ENCODE results near the gene GALNT15.

The GALNT15 gene

GRCh38 chr3:16177382-16177781, 2.9 kb downstream of the GALNT15 start:
- TF ChIP-seq CTCF (conservative IDR thresholded peaks at IDR 0.05) (no peak), ZFX (IDR thresholded peaks at IDR 0.05) (no peak)
- no peak overlapping the region for H3K27ac ChIP-seq

DNA sequence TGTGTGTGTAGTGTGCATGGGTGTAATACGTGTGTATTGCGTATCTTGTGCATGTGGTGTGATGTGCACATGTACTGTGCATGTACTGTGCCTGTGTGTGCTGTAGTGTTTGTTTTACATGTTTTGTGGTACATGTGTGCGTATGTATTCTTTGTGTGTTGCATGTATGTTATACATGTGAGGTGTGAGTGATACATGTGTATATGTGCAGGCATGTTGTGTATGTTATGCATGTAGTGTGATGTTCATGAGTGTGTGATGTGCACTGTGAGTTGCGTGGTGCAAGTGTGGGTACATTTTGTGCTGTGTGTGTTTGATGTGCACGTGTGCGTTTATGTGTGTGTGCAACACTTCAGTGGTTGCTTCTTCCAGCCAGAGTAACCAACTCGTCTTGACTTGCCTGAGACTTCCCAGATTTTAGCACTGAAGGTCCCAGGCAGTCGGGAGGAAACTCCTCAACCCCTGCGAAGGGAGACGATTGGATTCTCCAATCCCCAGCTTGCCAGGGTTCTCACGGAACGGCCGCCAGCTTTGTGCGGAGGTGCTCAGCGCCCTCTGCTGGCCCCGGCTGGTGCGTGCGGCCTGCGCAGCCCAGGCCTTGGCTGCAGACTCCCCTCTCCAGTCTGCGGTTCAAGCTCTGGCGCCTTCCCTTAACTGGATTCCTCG, 3.6 kb downstream of the GALNT15 start:
- no peak overlapping the region for H3K27ac ChIP-seq
- TF ChIP-seq CTCF (conservative IDR thresholded peaks at IDR 0.05), result peak; percentile 96
- TF ChIP-seq ZFX (IDR thresholded peaks at IDR 0.05), result no peak

GRCh38 chr3:16178628-16178988, 4.1 kb downstream of the GALNT15 start:
- no peak overlapping the region for H3K27ac ChIP-seq
- TF ChIP-seq ZFX (IDR thresholded peaks at IDR 0.05) (no peak), CTCF (conservative IDR thresholded peaks at IDR 0.05) (peak; percentile 26)

DNA sequence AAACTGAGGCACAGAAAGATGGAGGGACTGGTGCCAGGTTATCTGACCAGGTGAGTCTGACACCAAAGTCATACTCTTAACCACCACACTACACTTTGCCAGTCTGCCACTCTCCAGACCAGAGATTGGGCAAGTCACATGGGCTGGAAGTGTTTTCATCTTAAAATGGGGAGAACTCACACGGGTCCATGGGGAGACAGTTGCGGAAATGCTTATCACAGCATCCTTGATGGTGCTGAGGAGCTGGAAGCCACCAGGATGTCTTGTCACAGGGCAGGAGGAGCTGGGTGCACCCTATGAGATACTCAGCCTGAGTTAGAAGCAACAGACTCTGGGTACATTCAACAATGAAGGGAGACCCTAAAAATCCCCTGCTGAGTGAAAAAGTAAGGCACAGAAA, 4.8 kb downstream of the GALNT15 start:
- no peak overlapping the region for H3K27ac ChIP-seq
- TF ChIP-seq ZFX (IDR thresholded peaks at IDR 0.05) (no peak), CTCF (conservative IDR thresholded peaks at IDR 0.05) (no peak)

- no peak for TF ChIP-seq ZFX (IDR thresholded peaks at IDR 0.05)
- no peak for TF ChIP-seq CTCF (conservative IDR thresholded peaks at IDR 0.05)
- no peak overlapping the region for H3K27ac ChIP-seq
Measured at GRCh38 chr3:16179771-16180736, 5.6 kb downstream of the GALNT15 start.

DNA sequence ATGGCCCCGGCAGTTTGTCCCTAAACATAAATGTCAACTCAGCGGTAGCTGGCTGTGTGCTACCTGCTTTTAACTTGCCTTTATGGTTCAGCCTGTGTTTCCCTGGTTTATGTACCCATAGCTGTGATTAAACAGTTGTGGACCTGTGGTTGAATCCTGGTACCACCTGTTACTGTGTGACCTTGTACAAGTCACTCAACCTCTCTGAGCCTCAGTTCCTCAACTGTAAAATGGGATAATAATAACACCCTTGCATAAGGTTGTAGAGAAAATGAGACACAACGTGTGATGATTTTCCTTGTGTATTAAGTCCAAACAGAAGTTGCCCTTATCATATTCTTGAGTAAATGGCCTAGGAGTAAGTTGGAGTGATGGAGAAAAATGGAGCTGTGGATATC, 6.3 kb downstream of the GALNT15 start:
- TF ChIP-seq ZFX (IDR thresholded peaks at IDR 0.05) (no peak), CTCF (conservative IDR thresholded peaks at IDR 0.05) (no peak)
- H3K27ac ChIP-seq, result no peak overlapping the region

- TF ChIP-seq ZFX (IDR thresholded peaks at IDR 0.05) (no peak), CTCF (conservative IDR thresholded peaks at IDR 0.05) (no peak)
- no peak overlapping the region for H3K27ac ChIP-seq
Measured at GRCh38 chr3:16181361-16181760, 6.9 kb downstream of the GALNT15 start.
